ENCODE results near the gene SERPINA1.

DNA sequence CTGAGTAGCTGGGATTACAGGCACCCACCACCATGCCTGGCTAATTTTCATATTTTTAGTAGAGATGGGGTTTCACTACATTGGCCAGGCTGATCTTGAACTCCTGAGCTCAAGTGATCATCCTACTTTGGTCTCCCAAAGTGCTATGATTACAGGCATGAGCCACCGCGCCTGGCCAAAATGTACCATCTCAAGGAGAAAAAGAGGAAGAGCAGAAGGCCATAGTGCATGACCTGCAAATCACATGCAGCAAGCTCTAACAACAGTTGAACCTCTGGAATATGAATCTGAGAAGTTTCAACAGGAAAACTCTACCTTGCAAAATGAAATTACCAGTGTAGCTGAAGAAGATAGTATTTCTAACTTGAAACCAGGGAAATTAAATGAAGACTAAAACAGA, 17.1 kb upstream of the SERPINA1 start:
- TF ChIP-seq, protein P1, sequence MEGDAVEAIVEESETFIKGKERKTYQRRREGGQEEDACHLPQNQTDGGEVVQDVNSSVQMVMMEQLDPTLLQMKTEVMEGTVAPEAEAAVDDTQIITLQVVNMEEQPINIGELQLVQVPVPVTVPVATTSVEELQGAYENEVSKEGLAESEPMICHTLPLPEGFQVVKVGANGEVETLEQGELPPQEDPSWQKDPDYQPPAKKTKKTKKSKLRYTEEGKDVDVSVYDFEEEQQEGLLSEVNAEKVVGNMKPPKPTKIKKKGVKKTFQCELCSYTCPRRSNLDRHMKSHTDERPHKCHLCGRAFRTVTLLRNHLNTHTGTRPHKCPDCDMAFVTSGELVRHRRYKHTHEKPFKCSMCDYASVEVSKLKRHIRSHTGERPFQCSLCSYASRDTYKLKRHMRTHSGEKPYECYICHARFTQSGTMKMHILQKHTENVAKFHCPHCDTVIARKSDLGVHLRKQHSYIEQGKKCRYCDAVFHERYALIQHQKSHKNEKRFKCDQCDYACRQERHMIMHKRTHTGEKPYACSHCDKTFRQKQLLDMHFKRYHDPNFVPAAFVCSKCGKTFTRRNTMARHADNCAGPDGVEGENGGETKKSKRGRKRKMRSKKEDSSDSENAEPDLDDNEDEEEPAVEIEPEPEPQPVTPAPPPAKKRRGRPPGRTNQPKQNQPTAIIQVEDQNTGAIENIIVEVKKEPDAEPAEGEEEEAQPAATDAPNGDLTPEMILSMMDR (IDR thresholded peaks at IDR 0.05) = no peak
- no peak for TF ChIP-seq HOXB13 (CRISPR knock-in tag; IDR thresholded peaks at IDR 0.05; ENCODE audit: low read depth)
- TF ChIP-seq POLR2A (IDR thresholded peaks at IDR 0.05; ENCODE audit: low read length) = no peak
- TF ChIP-seq EP300 (IDR thresholded peaks at IDR 0.05) = no peak
- TF ChIP-seq, protein P2, sequence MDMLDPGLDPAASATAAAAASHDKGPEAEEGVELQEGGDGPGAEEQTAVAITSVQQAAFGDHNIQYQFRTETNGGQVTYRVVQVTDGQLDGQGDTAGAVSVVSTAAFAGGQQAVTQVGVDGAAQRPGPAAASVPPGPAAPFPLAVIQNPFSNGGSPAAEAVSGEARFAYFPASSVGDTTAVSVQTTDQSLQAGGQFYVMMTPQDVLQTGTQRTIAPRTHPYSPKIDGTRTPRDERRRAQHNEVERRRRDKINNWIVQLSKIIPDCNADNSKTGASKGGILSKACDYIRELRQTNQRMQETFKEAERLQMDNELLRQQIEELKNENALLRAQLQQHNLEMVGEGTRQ (IDR thresholded peaks at IDR 0.05) = no peak
- no peak for TF ChIP-seq JUN (IDR thresholded peaks at IDR 0.05)
- TF ChIP-seq CBX2 (IDR thresholded peaks at IDR 0.05; ENCODE audit: borderline replicate concordance, low read depth) = no peak
- no peak for TF ChIP-seq TFCP2L1 (CRISPR knock-in tag; IDR thresholded peaks at IDR 0.05)

Data from A549 (cell line).